GM18502 (cell line): ENCODE measurements around the gene FBF1.
A peak's percentile ranks its signal among the peaks of the same experiment; 100 is the strongest.
"Not testable (repeated sequence)": the region's sequence is repeated elsewhere in the genome, so short reads cannot be mapped to it uniquely, and the experiment has no call there.

ENCODE experiments used
- ATAC-seq: cut with Tn5 transposase; IDR thresholded peaks from one replicate; pipeline ENCODE4 v1.9.1; 2021; ENCODE audit warnings: mild to moderate bottlenecking; ENCODE audit not compliant: unreplicated experiment, poor library complexity

Gene FBF1

DNA sequence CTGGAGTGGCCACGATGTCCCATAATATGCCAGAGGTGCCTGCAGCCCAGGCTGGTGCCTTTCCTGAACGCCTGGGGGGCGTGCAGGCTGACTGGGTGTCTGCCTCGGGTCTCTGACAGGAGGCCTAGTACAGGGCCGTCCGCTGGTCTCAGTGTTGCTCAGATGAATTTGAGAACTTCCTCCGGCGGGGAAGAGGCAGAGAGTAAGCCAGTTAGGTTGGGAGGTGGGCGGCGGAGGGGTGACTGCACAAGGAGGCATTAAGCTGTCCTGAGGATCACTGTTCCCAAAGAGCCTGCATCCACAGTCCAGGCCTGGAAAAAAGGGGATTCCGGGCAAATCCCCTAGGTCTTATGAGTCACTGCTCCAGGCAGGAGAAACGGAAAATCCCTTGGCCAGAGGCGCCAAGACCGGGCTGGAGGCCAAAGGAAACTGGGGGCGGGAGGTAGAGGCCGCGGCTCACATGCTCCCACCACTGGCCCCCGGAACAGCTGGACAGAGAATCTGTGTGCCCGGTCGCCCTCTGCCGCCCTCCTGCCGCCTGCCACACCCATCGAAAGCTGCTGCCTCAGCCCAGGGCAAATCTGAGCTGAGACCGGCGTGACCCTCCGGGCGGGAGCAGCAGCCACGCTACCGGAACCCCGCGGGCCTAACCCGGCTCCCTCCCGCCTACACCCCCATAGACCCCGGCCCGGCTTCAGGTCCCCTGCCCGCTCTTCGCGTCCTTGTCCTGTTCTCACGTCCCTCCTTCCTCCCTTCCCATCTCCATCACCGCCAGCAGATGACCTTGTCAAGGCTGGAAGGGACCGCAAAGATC is 63.7 kb downstream of the FBF1 start:
- peak; percentile 19 for ATAC-seq

DNA sequence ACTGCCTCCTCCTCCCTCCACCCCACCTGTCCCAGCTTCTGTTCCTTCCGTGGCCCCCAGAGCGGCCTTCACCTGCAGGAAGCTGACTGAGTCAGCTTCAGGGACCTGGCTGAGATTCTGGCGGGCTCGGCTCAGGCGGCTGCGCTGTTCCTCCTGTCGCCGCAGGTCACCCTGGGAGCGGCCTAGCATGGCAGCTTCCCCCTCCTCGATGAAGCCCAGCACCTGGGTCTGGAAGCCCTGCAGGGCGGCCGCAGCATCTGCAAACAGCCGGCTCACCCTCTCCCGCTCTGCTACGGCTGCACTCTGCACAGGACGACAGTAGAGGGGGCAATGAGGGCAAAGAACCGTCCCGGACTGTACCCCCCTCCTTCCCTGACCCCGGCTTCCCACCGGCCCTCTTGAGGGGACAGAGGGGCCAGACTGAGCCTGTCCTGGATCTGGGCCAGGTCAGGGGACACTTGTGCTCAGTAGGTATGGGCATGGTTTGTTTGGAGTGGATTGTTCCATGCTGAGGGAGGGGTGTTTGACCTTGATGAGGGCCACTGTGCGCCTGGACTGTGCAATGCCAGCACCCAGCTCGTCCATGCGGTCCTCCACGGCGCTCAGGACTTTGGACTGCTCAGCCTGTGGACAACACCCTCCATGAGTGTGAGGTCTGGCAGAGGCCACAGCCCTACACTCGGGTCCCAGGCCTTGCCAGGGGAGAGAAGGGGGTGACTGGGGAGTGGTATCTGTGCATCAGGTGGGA is 64.5 kb downstream of the FBF1 start:
- no peak for ATAC-seq

DNA sequence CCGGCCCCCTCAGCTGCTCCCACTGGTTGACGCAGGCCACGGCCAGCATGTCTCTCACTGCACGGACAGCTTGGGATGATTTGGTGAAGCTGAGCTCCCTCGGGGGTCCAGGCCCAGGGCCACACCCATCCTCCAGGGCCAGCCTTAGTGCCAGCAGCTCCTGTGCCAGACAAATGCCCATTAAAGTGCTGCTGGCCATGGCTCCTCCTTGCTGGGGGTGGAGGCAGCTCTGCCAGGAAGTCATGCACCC is 65.0 kb downstream of the FBF1 start:
- no peak for ATAC-seq

DNA sequence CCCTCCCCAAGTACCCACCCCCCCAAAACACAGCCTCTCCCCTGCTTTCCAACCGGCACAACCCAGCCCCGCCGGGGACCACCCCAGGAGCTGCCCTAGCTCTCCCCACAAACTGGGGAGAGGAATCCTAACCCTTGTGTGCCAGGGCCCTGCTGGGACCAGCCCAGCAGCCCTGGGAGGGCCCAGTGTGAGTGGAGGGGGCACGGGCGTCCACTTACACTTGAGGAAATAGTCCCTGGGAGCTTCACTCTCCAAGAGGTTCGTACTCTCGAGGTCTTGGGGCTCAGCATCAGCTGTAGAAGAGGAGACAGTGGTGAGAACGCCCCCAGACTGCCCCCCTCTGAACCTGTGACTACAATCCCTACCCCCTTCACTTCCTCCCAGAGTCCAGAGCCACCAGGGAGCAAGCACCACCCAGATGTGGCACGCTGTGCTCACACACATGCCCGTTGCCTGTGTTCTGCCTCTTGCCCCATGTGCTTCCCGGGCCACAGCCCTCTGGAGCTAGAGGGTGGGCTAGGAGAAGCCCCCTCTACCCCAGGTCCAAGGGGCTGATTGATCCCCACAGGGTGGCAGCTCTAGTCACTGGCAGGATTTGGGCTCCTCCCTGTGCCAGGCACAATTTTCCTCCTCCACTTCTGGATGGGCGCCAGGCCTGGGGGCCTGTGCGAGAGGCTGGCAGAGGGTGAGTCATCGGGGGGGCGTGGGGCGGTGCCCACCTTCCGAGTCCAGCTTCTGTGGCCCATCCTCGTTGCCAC is 65.5 kb downstream of the FBF1 start:
- no peak for ATAC-seq

DNA sequence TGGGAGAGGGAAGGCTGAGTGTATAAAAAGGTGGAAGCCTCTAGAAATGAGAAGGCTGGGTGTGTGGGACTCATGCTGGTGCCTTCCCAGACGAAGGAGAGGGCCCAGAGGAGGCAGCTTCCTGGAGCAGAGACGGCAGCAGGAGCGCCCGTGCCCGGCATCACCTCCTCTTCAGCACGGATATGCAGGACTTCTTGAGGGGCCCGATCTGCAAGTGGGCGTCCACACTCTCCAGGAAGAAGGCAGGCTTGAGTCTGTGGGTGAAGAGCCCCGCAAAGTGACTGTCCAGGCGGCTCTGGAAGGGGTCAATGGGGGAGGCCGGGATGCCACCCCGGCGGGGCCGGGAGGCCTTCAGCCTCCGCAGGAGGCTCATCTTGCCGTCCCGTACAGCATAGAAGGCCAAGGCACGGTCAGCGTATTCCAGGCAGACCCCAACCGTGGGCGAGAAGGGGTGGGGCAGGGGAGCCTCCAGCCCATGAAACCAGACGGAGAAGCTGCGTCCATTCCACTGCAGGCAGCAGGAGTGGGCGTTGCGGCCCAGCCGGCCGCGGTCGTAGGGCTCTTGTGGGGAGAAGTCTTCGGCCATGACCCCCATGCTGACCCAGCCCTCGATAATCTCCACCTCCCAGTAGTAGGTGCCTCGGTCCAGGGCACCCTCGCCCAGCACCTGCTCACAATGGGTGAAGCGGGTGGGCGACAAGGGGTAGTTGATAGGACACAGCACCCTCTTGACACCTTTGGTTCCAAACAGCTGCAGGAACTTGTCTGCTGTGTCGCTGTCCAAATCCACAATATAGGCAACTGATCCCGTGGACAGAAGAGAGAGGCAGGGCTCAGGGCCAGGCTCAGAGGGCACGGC is 66.3 kb downstream of the FBF1 start:
- ATAC-seq, result no peak

DNA sequence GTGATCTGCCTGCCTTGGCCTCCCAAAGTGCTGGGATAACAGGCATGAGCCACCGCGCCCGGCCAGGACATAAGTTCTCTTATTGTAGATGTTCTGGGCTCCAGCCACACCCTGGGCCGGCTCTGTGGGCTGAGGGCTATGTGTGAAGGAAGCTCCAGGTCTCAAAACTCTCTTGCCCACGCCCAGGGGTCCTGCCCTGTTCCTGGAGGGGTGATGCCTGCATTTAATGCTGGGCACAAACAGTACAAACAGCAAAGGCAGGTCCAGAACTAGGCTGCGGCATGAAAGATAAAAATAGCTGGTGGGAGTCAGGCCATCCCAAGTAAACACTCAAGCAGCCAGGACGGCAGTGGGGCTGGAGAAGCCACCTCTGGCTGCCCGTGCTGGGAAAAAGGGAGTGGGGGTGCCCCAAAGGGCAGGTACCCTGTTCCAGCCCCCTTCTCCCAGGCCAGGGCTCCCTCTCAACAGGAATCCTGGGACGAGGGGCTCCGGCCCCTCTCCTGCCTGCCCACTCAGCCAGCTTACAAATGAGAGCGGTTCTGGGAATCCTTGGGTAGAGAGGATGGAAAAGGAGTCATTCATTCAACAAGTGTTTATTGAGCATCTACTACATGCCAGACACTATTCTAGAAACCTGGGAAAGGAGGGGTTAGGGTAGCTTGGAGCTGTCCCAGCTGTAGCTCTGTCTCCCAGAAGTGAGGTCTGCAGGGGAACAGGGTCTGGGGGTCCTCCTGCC is 67.1 kb downstream of the FBF1 start:
- ATAC-seq, result no peak

DNA sequence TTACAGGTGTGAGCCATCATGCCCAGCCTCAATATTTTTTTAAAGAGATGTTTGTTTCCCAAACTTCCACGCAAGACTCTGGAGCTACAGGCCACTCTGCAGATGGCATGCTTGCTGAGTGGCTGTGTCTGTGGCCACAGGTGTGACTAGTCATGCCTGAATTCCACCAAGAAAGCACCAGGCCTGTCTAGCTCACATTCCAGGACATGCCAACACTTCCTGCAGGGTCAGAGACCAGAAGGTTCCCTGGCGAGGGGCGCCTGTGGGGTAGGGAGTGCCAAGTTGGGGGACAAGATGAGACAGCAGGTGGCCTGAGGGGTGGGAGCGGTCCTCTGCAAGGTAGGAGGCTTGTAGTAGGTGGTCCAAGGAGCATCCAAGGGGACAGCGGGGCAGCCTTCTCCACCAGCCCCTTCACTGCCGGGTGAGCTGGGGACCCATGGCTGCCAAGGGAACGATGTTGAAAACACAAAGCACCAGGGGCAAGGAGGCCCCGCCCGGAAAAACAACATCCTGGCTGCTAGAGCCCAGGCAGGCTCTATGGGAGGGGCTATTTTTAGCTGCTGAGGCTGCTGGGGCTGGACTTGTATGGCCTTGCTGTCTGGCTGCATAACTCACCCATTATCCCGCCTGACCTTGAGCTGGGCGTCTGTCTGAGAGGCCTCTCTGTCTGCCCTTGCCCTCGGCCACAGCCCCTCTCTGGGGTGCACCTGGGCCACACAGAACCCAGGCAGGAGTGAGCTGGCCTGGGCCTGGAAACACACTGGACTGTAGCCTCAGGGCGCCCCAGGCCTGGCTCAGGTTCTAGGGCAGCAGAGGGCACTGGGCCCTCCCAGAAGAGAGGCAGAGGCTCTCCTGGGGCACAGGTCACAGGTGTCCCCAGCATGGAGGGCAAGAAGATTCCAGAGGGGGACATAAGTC is 68.1 kb downstream of the FBF1 start:
- ATAC-seq, result no peak

DNA sequence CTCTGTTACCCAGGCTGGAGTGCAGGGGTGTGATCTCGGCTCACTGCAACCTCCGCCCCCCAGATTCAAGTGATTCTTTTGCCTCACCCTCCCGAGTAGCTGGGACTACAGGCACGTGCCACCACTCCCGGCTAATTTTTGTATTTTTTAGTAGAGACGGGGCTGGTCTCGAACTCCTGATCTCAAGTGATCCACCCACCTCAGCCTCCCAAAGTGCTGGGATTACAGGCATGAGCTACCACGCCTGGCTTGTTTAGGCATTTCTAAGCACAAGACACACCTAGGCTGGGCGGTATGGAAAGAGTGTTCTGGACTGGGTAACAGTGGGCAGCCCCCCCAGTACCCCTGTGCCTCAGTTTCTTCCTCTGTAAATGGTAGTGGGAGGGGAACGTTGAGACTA is 70.6 kb downstream of the FBF1 start:
- not testable (repeated sequence) for ATAC-seq

DNA sequence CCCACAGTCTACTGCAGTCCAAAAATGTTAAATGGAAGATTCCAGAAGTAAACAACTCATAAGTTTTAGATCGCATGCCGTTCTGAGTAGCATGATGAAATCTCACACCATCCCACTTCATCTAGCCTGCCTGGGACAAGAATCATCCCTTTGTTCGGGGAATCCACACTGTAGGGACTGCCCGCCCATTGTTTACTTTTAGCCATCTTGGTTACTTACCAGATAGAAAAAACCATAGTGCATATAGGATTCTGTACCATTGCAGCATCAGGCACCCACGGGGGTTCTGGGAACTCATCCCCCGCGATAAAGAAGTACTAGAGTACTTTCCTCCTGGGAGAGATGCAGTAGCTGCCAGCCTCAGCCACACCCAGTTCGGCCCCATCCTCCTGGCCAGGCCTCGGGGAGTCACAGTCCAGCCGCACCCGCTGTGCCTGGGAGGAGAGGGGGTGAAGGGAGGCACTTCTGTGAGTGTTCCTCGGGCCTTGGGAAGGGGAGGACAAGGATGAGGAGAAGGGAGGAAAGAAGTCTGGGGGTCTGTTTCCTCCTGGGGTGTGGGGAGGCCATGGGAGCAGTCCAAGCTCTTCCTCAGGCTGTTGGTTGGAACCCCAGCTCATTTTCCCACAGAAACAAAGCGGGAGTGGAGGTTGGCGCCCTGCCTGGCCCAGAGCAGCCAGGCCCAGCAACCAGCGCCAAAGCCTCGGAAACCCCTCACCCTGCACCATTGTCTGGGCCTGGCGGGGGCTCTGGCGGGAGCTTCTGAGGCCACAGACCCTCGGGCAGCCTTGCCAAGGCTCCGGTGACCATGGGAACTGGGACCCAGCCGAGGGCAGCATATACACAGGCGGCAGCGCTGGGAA is 71.3 kb downstream of the FBF1 start:
- no peak for ATAC-seq

DNA sequence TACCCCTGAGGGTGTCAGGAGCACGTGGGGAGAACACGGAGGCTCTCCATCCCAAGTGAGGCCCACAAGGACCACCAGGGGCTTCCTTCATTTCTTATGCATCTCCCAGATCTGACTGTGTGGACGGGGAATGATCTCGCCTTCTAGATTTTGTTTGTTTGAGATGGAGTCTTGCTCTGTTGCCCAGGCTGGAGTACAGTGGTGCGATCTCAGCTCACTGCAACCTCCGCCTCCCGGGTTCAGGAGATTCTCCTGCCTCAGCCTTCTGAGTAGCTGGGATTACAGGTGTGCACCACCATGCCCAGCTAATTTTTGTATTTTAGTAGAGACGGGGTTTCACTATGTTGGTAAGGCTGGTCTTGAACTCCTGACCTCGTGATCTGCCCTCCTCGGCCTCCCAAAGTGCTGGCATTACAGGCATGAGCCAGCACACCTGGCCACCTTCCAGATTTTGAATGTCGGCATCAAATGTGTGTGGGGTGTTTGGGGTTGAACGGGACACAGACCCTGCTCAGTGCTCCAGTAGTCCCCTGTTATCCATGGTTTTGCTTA is 72.0 kb downstream of the FBF1 start:
- ATAC-seq, result not testable (repeated sequence)

DNA sequence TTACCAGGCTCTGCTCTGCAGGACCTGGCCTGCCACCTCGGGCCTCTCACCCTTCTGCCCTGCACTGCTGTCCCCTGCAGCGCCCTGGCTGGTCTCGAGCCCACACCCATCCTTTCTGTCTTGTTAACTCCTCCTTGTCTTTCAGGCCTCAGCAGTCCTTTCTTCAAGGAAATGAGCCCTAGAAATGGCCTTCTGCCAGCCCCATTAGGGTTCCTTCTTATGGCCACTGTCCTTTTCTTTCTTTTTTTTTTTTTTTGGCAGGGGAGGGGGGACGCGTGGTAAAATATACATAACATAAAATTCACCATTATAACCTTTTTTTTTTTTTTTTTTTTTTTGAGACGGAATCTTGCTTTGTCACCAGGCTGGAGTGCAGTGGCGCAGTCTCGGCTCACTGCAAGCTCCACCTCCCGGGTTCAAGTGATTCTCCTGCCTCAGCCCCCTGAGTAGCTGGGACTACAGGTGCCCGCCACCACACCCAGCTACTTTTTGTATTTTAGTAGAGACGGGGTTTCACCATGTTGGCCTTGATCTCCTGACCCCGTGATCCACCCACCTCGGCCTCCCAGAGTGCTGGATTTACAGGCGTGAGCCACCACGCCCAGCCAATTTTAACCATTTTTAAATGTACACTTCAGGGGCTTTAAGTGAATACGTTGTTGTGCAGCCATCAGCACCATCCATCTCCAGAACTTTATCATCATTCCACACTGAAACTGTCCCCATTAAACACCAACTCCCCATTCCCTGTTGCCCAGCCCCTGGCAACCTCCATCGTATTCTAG is 75.2 kb downstream of the FBF1 start:
- ATAC-seq, result not testable (repeated sequence)

DNA sequence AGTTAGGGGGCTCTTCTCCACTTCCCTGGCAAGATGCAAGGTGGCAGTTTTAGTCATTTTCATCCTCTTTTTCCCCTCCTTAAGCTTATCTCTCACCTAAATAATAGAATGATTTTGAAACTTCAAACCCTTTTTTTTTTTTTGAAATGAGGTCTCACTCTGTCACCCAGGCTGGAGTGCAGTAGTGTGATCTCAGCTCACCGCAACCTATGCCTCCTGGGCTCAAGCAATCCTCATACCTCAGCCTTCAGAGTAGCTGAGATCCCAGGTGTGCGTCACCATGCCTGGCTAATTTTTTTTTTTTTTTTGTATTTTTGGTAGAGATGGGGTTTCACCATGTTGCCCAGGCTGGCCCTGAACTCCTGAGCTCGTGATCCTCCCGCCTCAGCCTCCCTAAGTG is 76.0 kb downstream of the FBF1 start:
- not testable (repeated sequence) for ATAC-seq

DNA sequence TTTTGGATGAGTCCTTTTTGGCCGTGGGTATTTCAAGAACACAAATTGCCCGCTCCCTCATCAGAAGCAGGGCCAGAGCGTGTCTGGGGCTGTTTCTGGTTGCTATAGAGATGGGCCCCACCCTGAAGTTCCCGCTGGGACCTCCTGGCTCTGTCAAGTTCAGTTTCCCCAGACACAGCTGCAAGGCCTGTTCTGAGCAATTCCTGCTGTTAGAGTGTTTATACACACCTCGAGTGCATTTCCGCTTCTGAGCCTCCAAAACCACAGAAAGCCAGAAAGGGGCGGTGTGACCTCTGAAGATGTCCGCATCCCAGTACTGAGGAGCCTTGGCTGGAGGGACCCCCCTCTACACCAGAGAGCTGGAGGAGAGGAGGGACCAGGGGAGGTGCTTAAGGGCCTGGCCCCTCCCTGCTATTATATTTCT is 76.4 kb downstream of the FBF1 start:
- peak; percentile 80 for ATAC-seq

DNA sequence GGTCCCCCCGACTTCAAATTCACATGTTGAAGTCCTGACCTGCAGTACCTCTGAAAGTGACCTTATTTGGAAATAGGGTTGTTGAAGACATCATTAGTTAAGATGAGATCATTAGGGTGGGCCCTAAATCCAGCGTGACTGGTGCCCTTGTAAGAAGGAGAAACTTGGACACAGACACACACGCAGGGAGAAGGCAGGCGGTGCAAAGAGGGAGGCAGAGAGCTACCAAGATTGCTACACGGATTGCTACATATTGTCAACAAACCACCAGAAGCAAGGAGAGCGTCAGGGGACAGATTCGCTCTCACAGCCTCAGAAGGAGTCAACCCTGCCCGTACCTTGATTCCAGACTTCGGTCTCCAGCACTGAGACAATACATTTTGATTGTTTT is 78.9 kb downstream of the FBF1 start:
- ATAC-seq, result no peak
